Hindlimb muscle (tissue), 1 donor: ENCODE data around the gene RNF10. TPM values are rescaled to one million over a fixed set of nuclear protein-coding genes. Genes with fewer than 3 reads are reported as not detected.
"Not testable (repeated sequence)": the region's sequence is repeated elsewhere in the genome, so short reads cannot be mapped to it uniquely, and the experiment has no call there.

Experiments used
- DNase-seq: peaks from one replicate; pipeline ENCODE4 v3.0.0-alpha.2; 2013
- polyA plus RNA-seq: library from polyadenylated mRNA; unstranded; fragments of 120-200 nt; gene quantifications from one replicate; pipeline ENCODE4 v1.2.1, GENCODE V29; 2013; ENCODE audit not compliant: insufficient read length

The RNF10 gene
- polyA plus RNA-seq, 1 donor, result 160 TPM

DNA sequence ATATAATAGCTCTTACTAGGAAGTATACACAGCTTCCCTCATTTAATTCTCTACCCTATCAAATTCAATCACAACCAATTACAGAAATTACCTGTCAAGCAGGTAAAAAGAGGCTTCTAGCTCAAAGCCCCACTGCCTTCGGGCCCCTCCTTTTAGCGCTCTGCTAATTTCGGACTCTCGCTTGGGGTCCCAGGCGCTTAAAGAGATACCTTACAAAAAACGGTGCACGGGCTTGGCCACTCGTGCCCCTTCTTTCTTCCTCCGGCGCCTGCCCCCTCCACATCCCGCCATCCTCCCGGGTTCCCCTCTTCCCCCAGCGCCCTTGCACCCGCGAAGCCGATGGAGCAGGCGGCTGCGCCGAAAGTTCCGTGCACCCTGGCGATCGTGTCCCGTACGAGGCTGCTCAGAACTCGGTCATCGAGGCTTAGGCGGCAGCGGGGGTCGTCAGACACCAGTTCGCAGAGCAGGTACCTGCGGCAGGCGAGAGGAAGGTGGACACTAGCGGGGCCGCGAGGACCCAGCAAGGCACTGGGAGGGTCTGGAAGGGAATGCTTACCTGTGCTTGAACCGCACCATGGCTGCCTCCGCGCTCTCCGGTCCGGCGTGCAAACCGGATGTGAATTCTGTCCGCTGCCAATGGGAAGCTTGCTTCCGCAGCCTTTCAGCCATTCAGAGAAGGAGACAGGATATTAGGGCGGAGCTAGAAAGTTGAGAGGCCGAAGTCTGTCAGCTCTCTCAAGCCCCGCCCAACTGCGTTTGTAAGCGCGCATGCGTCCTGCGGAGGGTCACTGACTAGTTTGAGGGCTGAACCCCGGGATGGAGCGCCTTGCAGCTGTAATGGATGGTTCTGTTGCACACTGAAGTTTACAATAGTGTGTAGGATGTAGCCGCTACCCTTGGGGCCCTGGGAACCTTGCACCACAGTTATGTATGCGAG, 46.9 kb downstream of the RNF10 start, which contains the start of gene POP5:
Gene POP5 (minus strand): TSS at position 616 of the 937 bp plus-strand sequence. CDS start 40 bp downstream, at position 576.
- peak; percentile 96 for DNase-seq

DNA sequence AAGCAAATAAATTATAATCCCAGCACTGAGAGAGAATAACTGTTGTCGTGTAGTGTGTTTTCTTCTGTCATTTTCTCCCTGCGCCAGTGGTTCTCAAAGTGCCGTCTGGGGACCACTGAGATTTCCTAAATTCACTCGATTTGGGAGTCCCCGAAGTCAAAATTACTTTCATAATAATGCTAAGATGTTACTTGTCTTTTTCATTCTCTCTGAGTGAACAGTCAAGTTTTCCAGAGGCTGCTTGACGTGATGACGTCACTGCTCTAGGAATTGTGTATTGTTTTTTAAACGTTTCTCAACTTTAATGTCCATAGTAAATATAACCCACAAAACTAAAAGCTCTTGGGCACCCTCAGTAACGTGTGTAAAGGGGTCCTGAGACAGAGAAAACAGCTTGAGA, 47.8 kb downstream of the RNF10 start:
- DNase-seq, result no peak

DNA sequence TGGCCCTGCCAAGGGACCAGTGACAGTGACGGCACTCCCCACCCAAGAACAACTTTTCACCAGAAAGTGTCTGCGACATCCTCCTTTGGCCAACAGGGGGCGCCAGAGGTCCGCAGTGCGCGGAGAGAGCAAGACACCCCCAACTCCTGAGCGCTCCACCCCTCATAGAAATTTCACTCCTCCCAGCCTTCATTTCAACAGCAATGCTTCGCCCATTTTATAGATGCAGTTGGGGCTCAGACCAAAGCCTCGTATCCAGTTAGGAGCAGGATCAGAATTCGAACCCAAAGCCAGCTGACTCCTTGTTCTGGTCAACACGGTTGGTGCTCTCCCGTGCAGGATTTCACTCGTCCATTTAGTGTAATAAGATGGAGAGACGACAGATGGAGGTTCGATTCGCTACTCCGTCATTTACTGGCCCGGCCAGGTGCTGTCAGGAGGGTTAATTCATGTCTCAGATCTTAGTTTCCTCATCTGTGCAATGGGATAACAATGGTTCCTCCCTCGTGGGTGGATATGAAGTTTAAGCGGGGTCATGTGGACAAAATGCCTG, 49.4 kb downstream of the RNF10 start:
- peak; percentile 54 for DNase-seq

DNA sequence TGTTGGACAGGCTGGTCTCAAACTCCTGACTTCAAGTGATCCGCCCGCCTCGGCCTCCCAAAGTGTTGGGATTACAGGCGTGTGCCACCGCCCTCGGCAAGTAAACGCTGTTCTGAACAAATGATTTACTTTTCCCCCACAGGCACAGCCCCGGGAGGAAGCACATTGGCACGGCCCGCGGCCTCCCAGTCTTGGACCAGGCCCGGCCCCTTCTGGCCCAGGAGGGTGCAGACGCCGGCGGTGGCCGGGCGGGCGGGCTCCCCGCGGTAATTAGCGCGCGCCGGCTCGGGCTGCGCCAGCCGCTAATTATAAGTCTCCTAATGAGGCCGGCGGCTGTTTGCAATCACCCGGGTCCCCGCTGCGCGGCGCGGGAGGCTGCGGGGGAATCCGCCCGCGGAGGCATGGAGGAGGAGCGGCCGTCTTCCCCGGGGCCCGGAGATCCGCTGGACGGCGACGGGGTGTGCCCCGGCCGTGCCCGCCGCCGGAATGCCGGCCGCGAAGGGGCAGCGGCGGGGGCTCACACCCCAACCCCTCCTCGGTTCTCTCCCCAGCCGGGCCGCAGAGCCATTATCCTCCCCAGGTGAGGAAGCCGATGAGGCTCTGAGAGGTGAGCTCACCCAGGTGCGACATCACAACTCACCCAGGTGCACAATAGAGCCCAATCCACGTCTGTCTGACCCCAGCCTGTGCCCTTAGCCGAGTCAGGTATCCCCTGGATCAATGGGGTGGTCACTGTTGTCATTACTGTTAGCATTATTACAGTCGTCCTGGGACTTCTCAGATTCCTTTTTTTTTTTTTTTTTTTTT, 50.4 kb downstream of the RNF10 start:
- no peak for DNase-seq

DNA sequence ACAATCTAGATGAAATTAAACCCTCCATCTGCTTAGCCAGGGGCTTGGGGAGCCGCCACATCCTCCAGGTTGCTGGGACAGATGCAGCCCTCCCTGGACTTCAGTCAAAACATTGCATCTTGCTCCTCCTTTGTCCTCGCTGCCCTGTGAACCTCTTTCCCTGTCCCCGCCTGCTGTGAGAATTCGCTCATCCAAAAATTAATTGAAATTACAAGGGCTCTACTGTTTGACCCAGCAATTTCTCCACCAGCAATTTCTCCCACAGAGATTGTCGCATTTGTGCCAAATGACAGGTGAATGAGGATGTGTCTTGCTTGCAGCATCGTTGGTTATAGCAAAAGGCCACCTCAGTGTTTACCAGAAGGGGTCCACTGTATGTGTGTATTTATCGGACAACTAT, 52.0 kb downstream of the RNF10 start:
- no peak for DNase-seq

DNA sequence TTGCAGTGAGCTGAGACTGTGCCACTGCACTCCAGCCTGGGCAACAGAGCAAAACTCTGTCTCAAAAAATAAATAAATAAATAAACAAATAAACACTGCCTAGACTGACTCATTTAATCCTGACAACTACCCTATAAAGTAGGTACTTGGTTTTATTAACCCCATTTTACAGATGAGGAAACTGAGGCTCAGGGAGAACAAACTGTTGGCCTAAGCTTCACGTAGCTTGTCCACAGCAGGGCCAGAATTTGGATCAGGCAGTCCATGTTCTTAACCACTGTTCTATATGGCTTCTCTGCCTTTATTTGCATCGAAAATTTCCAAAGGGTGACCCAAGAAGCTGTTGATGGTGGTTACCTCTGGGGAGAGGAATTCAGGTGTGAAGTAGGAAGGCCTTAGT, 52.7 kb downstream of the RNF10 start:
- DNase-seq, result no peak

DNA sequence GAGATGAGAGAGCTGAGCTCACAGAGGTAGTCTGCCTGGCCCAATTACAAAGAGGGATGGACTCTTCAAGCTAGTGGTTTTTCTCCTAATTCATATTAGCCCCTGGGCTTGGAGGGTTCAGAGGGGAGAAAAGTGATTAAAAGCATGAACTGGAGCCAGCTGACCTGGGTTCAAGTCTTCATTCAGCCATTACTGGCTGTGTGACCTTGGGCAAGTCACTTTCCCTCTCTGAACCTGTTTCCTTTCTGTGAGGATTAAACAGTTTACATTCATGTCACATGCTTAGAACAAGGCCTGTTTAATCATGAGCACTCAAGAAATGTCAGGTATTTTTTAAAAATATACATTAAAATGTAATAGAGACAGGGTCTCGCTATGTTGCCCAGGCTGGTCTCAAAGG, 54.2 kb downstream of the RNF10 start:
- DNase-seq, result no peak

DNA sequence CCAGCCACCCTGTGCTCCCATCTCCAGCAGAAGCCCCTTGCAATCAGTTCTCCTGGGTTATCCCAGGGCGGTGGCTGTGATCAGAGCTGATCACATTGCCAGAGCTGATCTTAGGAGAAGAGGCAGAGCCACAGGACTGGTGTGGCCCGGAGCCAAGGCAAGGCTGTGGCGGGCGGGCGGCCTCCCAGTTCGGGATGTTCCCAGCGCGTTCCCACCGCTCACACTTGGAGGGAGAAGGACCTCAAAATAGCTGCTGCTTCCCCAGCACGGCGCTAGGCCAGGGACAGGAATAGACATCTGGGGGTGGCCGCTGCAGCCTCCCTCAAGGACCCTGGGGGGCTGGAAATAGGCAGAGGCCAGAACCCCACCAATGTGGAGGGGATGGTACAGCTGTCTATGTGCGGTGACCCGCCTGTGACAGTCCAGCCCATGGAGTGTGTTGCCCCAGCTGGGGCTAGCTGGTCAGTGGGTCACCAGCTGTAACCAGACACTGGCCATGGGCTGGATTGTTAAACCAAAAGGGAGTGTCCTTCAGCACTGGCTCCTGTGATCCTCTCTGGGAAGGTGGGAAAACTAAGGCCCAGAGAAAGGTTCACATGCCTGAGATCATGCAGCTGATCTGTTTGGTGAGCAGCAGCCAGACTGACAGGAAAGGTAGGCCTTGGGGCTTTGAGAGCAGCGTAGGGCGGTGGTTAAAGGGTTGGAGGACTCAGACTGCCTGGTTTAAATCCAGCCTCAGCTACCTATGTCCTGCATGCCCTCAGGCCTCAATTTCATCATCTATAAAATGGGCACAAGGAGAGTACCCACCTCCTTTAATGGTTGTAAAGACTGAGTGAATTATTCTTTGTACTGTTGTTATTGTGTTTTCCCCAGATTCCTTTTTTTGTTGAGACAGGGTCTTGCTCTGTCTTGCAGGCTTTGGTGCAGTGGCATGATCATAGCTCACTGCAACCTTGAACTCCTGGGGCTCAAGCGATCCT, 55.1 kb downstream of the RNF10 start:
- no peak for DNase-seq

DNA sequence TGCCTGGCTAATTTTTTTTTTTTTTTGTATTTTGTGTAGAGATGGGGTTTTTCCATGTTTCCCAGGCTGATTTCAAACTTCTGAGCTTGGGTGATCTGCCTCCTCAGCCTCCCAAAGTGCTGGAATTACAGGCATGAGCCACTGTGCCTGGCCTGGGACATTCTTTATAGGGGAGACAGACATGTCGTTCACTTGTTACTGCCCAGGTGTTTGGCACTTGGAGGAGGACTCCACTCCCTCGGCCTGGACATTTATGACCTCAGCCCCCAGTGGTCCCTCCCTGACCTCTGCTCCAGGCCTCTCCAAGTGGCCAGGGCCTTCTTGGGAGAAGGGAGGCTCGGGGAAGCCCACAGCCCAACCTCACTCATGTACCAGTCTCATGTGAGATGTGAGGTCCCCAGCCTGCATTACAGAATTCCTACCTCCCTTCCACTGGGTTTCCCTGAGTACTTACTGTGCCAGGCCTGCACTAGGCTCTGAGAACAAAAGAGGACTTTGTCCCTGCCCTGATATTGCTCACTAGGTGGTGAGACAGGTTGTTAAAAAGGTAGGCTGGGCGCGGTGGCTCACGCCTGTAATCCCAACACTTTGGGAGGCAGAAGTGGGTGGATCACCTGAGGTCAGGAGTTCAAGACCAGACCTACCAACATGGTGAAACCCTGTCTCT, 56.7 kb downstream of the RNF10 start:
- DNase-seq, result no peak

DNA sequence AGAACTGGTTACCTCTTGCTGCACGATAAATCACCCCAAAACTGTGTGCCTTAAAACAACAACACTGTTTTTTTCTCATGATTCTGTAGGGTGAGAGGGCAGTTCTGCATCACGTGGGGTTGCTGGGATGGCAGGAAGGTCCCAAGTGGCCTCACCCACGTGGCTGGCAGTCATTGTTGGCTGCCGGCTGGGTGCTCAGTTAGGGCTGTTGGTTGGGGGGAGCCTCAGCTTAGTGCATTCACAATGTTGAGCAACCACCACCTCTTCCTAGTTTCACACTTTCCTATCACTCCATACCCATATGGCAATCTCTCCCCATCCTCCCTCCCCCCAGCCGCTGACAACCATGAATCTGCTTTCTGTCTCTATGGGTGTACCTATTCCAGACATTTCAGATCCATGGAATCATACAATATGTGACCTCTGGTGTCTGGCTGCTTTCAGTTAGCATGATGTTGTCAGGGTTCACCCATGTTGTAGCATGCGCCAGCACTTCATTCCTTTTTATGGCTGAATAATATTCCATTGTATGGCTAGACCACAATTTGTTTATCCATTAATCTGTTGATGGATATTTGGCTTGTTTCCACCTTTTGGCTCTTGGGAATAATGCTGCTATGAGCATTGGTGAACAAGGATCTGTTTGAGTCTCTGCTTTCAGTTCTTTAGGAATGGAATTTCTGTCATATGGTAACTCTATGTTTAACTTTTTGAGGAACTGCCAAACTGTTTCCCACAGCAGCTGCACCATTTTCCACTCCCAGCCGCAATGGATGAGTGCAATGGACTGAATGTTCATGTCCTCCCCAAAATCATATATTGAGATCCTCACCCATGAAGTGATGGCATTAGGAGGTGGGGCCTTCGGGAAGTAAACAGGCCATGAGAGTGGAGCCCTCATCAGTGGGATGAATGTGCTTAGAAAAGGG, 58.2 kb downstream of the RNF10 start:
- no peak for DNase-seq

DNA sequence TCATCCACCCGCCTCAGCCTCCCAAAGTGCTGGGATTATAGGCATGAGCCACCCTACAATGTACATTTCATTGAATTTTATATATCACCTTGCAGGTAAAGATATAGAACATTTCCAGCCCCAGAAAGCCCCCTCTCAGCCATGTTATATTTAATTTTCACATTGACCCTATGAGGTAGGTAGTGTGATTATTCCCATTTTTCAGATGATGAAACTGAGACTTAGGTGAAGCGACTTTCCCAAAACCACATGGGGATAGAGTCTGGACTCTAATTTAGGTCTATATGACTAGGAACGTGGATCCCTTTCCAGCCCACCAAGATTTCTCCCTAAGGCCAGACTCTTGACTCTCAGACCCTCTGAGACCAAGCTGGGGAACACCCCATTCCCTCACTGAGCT, 62.7 kb downstream of the RNF10 start:
- DNase-seq, result no peak

DNA sequence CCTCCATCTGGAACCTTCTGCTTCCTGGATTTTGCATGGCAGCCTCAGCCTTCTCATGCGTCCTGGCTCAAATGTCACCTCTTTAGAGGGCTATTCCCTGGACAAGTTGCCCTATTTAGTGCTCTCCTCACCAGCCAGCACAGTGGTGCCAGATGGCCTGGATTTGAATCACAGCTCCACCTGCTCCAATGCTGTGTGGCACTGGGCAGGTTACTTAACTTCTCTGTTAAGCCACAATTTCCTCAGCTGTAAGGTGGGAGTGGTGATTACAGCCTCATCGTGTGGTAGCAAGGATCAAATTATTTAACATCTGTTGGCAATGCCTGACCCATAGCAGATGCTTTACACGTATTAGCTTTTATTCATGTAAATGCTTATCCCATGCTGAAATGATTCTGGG, 63.7 kb downstream of the RNF10 start:
- no peak for DNase-seq

DNA sequence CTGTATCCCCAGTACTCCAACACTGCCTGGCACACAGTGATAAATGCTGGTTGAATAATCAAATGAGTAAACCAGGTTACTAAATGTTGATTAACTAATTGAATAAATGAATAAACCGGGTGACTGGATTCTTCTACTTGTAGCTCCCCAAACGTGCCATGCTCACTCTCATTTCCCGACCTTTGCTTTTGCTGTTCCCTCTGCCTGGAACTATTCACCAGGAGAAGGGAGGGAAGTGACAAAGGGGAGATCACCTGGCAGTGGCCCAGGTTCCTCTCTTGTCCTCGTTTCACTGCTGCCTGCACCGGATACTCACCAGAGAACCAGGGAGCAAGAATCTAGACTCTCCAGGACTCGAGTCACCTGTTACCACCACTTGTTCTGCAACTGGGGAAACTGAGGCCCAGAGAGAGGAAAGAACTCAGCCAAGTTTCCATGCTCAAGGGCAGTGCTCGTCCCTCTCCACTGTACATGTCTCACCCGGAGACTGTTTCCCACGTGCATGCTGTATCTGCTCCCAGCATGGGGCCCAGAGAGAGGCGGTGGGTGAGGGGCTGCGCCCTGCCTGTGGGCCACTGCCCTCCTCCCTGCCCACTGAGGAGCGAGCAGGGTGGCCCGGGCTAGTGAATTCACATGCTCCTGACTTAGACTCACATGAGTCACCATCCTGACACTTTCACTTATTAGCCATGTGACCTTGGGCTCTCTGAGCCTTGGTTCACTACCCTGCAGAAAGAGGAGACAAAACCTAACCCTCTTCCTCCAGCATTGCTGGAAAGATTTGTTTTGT, 64.7 kb downstream of the RNF10 start:
- DNase-seq, result no peak

DNA sequence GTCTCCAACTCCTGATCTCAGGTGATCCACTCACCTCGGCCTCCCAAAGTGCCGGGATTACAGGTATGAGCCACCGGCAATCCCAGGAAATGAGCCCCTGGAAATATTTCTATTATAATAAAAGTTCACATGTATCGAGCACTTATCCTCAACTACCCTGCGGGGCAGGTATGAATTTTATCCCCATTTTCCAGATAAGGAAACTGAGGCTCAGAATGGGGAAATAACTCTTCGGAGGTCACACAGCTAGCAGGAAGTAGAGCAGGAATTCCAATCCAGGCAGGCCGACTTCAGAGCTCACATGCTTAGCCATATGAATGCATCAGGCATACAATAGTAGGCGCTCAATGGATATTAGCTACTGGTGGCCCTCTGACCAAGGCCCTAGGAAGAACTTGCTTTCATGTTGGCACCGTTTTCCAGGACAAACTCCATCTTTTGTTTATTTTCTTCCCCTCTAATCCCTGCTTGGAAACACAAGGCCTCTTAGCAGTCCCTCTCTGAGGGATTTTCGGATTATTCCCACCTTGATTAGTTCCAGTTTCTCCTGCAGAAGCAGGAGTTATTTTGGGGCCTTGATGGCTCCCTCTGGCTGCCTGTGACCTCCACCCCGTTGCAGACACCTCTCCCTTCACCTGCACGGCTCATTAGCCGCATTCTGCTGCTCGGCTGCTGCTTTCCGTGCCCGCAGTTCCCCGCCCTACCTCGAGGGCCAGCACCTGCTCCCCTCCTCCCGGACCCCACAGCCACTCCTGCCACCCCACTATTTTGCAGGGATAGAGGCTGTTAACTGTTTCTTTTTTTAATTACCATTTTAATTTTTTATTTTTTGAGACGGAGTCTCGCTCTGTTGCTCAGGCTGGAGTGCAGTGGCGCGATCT, 65.8 kb downstream of the RNF10 start:
- no peak for DNase-seq

DNA sequence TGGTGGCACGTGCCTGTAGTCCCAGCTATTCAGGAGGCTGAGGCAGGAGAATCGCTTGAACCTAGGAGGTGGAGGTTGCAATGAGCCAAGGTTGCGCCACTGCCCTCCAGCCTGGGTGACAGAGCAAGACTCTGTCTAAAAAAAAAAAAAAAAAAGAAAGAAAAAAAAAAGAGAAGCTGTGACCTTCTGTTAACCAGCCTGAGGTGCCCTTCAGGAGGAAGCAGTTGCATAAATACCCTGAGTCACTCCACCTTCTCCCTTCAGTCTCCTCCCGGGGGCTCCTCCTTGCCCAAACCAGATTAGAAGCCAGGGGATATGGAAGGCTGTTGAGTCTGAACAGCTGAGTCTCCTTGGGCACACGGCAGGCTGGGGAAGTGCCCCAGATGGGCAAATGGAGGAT, 68.3 kb downstream of the RNF10 start:
- DNase-seq, result not testable (repeated sequence)

DNA sequence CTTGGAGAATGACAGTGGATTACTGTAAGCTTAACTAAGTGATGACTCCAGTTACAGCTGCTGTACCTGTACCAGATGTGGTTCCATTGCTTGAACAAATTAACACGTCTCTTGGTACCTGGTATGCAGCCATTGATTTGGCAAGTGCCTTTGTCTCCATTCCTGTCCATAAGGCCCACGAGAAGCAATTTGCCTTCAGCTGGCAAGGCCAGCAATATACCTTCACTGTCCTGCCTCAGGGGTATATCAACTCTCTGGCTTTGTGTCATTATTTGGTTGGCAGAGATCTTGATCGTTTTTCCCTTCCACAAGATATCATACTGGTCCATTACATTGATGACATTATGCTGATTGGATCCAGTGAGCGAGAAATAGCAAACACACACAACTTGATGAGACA, 76.4 kb downstream of the RNF10 start:
- DNase-seq, result no peak

DNA sequence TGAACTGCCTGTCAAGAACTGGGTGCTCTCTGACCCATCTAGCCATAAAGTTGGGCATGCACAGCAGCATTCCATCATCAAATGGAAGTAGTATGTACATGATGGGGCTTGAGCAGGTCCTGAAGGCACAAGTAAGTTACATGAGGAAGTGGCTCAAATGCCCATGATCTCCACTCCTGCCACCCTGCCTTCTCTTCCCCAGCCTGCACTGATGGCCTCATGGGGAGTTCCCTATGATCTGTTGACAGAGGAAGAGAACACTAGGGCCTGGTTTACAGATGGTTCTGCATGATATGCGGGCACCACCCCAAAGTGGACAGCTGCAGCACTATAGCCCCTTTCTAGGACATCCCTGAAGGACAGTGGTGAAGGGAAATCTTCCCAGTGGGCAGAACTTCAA, 77.4 kb downstream of the RNF10 start:
- DNase-seq, result not testable (repeated sequence)

DNA sequence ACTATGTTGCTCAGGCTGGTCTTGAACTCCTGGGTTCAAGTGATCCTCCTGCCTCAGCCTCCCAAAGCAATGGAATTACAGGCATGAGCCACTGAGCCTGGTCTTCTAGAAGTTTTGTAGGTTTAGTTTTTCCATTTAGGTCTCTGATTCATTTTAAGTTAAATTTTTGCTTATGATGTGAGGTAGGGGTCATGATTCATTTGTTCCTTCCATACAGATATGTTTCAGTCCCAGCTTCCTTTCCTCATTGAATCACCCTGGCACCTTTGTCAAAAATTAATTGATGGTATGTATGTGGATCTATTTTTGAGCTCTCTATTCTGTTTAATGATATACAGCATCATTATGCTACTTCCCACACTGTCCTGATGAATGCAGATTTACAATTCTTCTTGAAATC, 80.7 kb downstream of the RNF10 start:
- no peak for DNase-seq
